ENCODE data around the gene MUS81.

GRCh38 chr11:65859812-65860277 lies 388 bp upstream of the MUS81 start:
- no peak for TF ChIP-seq CTCF (conservative IDR thresholded peaks at IDR 0.05; ENCODE audit: low read length)
- no peak for TF ChIP-seq EZH2phosphoT487 (IDR thresholded peaks at IDR 0.05; ENCODE audit: borderline replicate concordance, low read depth, low read length)
